Hematopoietic multipotent progenitor cell treated with erythropoietin and hydrocortisone succinate and interleukin-3 and kit ligand, for 8 days (in vitro differentiated cells): ENCODE data around the gene STAT6.
A peak's percentile ranks its signal among the peaks of the same experiment; 100 is the strongest.
"Not testable (repeated sequence)": the region's sequence is repeated elsewhere in the genome, so short reads cannot be mapped to it uniquely, and the experiment has no call there.

ENCODE experiments used
- DNase-seq: peaks from one replicate; pipeline ENCODE4 v3.0.0-alpha.2; 2015

STAT6 gene

DNA sequence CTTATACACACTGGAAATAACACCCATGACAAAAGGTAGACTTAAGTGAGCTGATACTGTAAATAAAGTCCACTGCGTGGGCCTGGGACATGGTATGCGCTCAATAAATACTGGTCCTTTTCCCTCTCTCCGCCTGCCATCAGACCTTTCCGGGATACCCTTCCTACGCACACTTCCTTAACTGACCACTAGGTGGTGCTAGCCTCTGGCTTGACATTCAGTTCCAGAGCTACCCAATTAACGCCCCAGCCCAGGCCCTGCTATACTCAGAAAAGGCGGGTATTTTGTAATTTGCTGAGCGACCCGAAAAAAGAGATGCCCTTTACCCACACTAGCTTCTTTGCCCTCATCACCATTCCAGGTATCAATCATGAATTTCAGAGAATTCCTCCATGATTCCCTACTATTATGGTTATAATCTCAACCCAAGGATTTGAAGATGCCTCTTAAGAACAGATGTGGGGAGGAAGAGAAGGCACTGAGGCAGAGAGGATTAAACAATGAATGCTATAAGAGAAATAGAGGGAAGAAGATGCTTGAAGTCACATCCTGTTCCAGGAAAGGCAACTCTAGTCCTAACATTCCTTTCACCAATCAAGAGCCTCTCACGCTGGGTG, 13.2 kb upstream of the STAT6 start:
- peak; percentile 85 for DNase-seq

DNA sequence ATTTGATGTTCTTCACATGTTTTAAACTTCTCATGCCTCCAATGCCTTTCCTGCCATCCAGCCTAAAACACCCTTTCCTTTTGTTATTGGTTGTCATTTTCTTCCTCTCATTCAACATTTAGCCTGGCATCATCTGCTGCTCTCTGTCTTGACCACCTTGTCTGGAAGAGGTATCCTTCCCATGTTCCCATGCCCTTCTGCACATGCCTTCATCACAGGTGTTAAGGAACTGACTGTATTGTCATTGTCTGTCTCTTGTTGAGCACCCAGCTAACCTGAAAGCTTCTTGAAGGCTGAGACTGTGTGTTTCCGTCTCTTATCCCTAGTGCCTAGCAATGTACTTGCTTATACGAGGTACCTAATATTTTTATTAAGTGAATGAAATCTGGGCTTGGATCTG, 12.7 kb upstream of the STAT6 start:
- no peak for DNase-seq

DNA sequence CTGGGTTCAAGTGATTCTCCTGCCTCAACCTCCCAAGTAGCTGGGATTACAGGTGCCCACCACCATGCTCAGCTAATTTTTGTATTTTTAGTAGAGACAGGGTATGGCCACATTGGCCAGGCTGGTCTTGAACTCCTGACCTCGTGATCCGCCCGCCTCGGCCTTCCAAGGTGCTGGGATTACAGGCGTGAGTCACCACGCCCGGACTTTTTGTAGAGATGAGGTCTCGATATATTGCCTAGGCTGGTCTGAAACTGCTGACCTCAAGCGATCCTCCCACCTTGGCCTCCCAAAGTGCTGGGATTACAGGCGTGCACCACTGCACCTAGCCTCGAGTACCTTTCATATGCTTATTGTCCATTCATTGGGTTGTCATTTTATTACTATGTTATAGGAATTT, 9.6 kb upstream of the STAT6 start:
- not testable (repeated sequence) for DNase-seq

DNA sequence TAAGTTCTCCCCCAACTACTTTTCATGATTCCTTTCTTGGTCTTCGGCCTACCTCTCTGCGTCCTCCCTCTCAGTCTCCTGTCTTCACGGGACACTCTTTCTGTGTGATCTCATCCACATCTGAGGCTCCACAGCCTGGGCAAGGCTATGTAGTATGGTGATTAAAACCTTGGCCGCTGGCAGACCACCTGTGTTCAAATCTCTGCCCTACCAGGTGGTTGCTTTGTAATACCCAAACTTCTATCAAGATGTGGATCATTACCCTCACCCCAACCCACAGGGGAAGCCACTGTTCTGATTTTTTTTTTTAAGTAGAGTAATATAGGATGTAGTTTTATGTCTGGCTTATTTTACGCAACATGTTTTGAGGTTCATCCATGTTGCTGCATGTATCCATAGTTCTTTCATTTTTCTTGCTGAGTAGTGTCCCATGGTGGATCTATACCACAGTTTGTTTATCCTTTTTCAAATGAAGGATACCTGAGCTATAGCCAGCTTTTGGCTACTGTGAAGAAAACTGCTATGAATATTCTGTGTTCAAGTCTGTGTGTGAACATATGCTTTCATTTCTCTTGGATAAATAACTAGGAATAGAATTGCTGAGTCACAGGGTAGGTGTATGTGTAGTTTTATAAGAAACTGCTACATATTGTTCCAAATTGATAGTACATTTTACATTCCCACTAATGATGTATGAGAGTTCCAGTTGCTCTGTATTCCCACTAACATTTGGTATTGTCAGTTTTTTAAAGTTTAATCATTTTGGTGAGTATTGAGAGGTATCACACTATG, 8.3 kb upstream of the STAT6 start:
- DNase-seq = no peak

DNA sequence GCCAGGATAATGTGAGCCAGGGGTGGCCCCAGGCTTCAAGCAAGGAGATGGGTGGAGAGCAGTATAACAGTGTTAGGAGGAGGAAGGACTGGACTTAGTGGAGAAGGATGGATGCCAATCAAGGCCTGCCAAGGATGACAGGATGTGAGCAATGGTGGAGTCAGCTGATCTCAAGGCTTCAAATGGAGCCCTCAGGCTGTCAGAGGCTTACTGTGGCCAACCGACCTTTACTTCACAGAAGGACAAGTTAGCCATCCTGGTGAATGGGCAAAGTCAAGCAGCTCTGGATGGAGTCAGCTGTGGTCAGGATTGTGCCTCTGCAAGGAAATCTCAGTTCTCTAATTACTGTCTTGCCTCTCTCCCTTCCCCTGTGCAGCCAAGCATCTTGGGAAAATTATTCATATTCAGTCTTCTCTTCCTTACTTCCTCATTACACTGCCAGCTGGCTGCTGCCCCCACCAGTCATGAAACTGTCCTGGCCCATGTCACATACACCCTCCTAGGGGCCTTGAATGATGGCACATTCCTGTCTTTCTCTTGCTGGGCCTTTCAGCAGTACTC, 7.6 kb upstream of the STAT6 start:
- DNase-seq = no peak

DNA sequence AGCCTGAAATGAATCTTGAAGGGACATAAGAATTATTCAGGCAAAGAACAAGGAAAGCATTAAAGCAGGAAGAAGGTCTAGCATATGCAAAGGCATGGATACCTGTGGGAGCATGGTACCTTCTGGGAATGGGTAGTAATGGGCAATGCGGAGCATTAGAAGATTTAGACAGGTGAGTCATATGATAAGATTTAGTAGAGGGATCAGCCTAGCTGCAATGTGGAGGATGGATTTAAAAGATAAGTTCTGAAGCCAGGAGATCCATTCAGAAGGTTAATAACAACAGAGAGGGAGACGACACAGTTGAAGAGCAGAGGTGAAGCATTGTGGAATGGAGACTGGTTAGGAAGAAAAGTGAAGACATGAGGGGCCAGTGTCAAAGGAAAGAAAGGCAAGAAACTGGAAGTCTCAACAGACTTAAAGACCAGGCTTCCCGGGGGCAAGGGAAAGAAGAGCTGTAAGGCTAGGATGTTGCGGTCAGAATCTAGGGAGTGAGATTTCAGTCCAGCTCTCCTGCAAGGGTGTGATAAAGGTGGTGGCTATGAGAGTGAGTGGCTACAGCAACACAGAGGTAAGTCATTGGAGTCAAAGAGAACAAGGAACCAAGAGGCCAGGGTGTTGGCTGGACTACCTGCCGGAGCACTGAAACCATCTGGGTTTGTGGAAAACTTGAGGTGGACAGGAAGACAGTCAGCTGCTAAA, 5.6 kb upstream of the STAT6 start:
- no peak for DNase-seq

DNA sequence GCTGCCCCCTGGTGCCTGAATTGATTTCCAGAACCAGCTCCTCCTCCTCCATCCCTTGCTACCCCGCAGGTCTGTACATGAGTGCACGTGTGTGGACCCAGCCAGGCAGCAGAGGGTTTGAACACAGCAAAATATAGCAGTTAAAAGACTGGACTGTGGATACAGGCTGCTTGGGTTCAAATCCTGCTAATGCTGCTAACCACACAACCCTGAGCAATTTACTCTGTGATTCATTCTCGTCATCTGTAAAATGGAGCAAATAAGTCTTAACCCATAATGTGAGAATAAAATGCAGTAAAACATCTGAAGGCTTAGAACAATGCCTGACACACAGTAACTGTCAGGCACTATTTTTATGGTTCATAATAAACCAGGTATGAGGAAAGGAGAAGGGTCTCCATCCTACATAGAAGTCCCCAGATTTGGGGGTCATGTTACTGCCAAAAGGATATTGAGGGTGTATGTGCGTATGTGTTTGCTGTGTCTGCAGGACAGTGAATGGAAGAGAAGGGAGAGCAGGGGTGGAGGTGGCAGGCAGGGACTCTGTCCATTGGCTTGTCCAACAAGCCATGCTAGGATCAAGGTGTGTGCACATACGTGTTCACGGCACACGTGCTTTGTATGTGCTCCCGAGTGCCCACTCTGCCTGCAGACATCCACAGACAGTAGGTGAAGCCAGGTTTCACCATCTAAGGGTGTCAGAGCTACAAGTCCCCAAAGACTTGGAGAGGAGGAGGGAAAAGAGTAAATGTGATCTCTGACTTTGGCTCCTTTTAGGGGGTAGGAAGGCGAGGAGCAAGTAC, 1.5 kb upstream of the STAT6 start:
- DNase-seq = no peak

DNA sequence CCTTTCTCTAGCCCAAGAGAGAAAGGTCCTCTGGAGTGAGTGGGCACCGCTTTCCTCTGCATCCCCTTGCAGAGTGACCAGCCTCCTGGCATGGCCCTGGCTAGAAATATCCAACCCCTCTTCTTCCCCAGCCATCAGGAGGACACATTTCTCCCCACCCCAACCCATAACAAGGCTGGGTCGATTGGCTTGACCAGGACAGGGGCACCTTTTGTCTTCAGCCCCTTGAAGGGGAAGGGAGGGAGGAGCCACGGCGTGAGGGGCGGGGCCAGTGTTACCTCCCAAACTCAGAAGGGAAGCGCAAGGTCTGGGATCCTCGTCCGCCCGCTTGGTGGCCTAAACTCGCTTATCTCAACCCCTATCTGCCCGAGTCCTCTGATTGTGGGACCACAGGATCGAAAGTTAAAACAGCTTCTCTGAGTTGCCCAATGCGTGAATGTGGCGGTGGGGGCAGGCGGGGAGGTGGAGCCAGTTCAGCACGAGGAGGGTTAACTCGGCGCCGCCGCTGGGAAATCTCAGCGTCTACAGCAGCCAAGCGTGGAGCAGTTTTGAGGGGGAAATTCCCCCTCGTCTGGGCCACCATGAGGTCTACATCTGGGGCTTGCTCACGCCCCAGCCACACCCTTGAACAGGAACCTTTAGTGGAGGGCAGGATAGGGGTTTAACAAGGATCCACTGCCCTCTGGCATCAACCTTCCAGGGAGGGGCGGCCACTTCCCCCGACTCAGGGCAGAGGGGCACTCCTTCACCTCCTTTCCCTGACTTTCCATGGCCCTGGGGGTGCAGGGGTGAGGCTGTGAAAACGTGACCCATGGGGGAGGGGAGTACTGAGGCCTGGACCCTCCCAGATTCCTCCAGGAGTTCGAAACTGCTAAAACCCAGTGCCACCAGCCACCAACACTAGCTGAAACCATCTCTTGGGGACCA, 795 bp downstream of the STAT6 start:
- peak; percentile 90 for DNase-seq

DNA sequence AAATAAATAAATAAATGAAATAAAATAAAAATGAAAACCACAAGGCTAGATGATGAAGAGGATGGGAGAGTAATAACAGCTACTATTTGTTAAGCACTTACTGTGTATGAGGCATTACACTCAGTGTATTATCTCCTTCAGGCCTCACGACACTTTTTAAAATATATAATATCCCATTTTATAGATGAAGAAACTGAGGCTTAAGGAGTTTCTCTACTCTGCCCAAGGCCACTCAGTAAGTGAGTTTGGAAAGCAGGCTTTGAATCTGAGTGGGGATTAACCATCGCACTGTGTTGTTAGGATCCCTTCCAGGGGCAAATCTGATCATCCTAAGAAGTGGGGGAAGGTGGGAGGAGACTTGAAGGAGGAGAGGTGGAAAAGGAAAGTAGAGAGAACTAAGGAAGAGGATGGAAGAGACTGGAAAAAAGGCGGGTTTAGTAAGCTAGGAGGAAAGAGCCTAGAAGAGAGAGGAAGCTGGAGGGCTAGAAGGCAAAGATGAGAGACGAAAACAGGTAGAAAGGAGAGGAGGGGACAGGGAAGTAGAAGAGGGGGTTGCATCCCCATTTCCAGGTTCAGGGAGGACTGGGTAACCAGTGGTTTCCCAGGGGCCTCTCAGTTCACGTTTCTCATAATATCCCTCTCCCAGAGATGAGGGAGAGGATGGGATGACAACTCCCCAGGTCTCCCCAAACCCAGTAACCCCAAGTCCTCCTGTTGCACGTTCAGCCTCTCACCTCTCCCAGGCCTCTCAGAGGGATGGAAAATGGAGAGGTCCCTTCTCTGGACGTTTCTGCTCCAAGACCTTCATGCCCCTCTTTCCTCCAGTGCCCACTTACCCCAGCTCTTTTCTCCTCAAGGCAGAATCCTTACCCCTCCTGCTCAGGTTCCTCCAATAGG, 1.7 kb downstream of the STAT6 start:
- no peak for DNase-seq

DNA sequence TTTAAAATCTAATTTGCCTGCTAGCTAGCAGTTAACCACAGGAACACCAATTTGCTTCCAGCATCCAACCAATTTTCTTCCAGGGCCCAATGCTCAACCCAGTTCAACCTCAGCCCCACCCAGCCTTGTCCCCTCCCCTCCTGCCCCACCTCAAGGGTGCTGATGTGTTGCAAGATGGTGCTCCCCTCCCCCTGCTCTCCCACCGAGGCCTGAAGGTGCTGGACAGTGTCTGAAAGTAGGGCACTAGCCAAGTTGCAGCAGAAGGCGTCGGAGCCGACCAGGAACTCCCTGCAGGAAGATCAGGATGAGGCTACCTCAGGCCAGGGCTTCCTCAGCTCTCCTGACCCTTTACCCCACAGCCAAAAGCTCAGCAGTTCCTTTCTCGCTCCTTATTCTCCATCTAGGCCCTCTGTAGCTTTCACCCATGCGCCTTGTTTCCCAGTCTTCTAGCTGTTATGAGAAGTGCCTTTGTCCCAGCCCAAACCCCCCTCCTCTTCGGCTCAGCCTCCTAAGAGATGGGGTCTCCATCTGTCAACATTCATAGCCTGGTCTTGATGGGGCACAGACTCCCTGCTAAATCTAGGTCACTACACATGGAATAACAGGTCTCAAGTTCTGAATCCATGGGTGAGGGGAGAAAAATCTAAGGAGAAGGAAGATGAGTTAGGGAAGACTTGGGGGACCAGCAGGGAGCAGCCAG, 3.6 kb downstream of the STAT6 start:
- no peak for DNase-seq

DNA sequence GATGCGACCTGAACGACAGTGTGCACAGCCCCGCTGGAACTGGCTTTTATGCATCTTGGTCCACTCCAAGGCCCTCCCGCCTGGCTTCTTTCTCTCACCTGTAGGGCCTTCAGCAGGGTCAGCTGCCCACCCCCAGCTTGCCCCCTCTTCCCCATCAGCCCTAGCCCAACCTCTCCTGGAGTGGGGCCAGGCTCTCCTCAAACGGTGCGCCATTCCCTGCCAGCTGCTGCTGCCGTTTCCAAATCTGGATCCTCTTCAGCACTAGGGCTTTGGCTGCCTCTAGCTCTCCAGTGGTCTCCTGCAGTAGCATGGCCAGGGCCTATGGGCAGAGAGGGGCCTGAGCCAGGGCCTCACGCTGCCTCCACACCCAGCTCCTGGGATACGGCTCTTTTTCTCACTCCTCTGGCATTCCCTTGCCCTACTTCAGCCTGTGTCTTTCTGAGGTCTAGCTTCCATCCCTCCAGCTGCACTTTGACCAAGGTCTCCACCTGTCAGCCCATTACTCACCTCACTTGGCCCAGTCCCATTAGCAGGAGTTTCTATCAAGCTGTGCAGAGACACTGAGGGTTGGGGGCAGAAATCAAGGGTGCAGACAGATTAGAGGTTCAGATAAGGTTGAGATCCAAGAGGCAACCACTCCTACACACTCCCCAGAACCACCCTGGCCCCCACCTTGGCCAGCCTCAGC, 5.0 kb downstream of the STAT6 start:
- DNase-seq = no peak

DNA sequence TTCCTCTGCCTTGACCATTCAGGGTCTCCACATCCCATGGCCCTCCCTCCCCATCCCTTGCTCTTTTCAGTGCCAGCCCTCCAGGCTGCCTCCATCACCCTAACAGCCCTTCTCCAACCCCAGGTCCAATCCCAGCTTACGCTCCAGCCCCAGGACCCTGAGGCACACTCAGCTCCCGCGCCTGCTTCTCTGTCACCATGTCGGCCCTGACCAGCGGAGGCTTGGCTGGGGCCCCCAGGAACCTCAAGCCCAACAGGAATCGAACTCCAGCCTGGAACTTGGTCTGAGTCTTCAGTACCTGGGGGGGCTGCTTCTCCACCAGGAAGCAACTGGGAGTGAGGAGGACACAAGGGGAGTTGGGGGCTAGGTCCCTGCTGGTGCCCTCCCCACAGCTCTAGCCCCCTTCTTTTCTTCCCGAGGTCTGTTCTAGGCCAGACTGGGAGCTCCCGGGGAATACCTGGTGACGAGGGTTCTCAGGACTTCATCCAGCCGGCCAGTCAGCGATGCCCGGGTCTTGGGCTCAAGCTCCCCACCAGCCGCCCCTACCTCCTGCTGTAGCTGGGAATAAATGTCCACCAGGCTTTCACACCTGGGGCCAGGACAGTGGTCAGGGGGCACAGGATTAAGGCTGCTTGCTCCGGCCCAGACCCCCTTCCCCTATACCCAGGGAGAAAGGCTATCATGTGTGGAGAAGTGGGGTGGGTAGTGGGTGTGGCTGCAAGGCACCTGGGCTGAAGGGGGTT, 6.0 kb downstream of the STAT6 start:
- DNase-seq = no peak

DNA sequence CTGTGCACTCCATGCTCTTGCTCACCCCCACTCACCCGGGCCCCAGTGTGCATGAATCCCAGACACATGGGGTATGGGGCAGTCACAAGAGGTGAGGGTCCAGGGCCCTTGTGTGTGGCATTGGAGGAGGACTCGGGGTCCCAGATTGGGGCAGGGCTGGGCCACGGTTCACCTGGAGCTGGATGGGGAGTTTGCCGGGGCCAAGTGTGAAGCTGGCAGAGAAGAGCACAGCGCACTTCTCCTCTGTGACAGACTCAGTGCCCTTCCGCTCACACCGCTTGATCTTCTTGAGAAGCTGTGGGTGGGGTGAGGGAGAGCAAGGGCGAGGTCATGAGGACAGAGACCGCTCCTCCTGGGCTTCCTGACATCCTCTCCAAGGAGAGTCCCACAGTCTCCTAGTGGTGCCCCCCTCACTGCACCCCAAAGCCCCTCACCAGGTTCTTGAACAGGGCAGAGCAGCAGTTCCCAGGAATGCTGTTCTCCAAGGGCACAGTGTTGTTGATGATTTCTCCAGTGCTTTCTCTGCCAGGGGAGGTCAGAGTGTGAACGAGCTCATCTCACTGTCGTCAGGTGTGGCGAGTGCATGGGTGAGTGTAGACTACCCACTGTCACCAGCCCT, 6.8 kb downstream of the STAT6 start:
- DNase-seq = no peak

DNA sequence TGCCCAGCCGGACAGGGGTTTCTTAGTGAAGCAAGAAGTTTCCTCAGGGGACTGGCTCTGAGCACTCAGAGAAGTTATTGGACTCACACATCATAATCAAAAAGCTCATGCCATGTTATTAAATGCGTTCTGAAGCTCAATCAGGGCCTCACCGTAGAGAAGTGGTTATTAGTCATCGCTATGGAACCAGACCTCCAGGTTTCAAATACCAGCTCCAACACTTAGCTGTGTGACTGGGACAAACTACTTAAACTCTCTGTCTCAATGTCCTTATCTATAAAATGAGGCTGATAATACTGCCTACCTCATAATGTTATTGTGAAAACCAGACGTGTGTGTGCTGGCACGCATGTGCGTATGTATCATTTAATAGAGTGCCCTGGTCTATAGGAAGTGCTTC, 7.3 kb downstream of the STAT6 start:
- no peak for DNase-seq

DNA sequence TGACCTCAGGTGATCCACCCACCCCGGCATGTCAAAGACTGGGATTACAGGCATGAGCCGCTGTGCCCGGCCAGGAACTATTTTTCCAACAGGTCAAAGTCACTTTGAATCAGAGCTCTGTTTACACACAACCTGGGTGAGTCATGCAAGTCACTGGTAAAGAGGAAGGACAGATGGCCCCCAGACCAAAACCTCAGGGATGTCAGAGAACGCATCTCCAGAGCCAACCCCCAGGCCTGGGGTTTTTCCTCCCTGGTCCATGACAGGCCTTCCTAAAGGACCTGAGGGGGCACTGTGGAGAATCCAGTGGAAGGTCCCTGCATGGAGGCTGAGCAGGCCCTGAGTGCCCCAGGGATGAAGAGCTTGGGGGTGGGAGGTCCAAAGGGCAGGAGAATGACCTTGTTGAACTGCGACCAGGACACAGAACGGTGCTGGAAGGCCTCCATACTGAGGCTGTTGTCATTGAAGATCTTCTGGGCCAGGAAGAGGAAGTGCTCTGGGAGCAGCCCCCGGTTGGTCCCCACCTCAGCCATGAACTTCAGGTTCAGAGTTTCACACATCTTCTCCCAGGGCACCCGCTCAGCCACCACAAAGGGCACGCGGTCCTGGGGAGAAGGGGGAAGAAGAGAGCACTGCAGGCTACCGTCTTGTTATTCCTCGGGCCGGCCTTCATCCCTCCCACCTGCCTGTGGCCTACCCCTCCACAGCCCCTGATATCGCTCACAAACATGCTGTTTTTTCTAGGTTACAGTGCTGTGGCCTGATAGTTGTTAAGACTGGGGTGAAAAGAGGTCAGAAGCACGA, 9.1 kb downstream of the STAT6 start:
- DNase-seq = peak; percentile 78

DNA sequence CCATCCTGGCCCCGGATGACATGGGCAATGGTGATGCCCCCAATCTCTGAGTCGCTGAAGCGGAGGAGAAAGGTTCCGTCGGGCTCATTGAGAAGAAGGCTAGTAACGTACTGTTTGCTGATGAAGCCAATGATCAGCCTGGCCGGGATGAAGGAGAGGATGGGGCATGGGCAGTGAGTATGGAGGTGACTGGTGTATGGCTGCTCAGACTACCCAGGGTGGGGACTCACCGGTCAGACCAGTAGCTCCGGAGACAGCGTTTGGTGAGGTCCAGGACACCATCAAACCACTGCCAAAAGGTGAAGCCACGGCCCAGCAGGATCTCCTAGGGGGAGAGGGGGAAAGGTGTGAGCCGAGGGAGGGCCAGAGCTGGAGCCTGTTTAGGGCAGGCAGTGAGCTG, 11.4 kb downstream of the STAT6 start:
- no peak for DNase-seq

DNA sequence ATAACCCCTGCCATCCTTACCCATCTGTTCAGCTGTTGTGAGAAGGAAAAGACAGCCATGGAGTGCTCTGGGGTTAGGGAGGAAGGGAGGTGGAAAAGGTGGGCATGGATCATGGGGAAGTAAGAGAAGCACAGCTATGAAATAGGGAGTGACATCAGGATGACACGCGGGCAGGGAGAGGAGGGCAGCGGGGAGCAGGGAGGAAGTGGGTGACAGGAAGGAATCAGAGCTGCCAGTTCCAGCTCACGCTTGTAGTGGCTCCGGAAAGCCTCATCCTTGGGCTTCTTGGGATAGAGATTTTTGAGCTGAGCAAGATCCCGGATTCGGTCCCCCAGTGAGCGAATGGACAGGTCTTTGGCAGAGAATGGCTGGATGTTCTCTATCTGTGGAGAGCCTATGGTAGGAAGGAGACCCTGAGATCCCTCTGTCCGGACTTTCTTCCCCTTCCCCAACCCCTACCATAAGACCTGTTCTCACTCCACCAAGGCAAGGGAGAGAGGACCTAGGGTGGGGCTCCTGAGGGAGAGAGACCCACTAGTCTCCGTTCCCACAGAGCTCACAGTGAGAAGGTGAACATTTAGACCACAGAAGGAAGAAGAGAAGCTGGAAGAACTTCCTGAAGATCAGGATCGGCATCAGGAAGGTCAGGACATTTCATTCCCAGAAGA, 12.0 kb downstream of the STAT6 start:
- DNase-seq = no peak
